Measurements from ENCODE around the gene F2. TPM values are rescaled to one million over a fixed set of nuclear protein-coding genes. Genes with fewer than 3 reads are reported as not detected.

Gene F2
- total and polyA plus RNA-seq, 2 donors (not counting 1 experiment from before 2014, with no cell fraction given): not detected

- no peak overlapping the region for H3K4me2 ChIP-seq (ENCODE audit: extremely low read depth, insufficient read depth, low read length)
- TF ChIP-seq EZH2 (IDR thresholded peaks at IDR 0.05; ENCODE audit: low read length, missing control alignments) (no peak), CTCF (conservative IDR thresholded peaks at IDR 0.05 in 1 of 2, IDR thresholded peaks at IDR 0.05 in 1 of 2; ENCODE audit: low read depth in 1 of 2, low read length in 2 of 2) (no peak)
- H3K79me2 ChIP-seq (ENCODE audit: control insufficient read depth, insufficient read depth, low read length): peaks cover 26% of the 10 kb centered on the region
- H3K36me3 ChIP-seq (ENCODE audit: control insufficient read depth, insufficient read depth, low read length): peaks cover 24% of the 10 kb centered on the region
- no peaks in the 10 kb centered on the region for H3K27me3 ChIP-seq (ENCODE audit: control insufficient read depth, insufficient read depth, low read length)
- H3K4me3 ChIP-seq (replicated peaks in 1 of 4; ENCODE audit: control extremely low read depth in 1 of 4, insufficient read depth in 1 of 4, low read depth in 3 of 4, low read length in 4 of 4): no peak overlapping the region
- H4K20me1 ChIP-seq (ENCODE audit: control insufficient read depth, extremely low read depth, insufficient read depth, low read length): no peaks in the 10 kb centered on the region
- no peak for DNase-seq (ENCODE audit: low read depth in 2 of 2)
- H2AFZ ChIP-seq (ENCODE audit: low read length): no peak overlapping the region
- H3K9me3 ChIP-seq (ENCODE audit: control insufficient read depth, insufficient read depth, low read depth, low read length): no peaks in the 10 kb centered on the region
- H3K4me1 ChIP-seq (ENCODE audit: control insufficient read depth, extremely low read depth, insufficient read depth, low read length): peaks cover 12% of the 10 kb centered on the region
- H3K9ac ChIP-seq (ENCODE audit: insufficient read depth, low read length): no peak overlapping the region
- no peak overlapping the region for H3K27ac ChIP-seq (ENCODE audit: insufficient read depth, low read length)
These were observed 24.4 kb upstream of the F2 start for GRCh38 chr11:46694607-46695006.

DNA sequence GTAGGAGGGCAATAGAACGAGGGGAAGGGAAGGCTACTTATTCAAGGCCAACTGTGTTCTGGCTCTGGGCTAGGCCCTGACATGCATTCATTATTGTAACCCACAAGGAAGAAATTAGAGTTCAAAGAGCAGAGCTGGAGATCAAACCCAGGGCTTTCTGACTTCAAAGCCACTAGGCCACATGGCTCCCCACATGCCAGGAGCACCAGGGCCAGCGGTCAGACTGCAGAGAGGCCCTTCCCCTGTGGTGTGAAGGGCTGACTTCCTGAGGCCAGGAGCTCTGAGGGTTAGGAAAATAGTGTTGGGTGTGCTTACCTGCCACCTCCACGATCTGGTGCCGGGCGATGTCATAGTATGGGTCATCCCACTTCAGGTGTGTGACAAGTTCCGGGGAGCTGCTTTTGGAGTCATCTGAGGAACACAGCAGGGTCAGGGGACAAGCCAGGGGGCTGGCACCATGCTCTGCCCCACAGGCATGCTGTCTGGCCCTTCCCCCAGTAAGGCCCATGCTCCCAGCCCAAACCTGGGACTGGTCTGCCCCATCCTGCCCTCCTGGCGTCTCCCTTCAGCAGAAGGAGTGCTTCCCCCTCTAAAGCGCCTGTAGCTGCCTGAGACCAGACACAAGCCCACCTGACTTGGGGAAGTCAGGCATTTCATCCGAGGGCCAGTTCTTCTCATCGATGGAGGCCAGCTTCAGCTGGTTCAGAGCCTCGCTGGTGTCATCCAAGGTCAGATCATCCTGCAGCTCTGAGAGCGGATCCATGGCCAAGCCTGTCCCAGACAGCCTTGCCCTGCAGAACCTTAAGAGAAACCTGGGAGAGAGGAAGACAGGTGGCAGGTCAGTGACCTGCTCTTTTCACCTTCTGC lies 23.4 kb upstream of the F2 start:
- Histone ChIP-seq H3K9ac (ENCODE audit: insufficient read depth, low read length) (no peak overlapping the region), H4K20me1 (ENCODE audit: control insufficient read depth, extremely low read depth, insufficient read depth, low read length) (no peaks in the 10 kb centered on the region), H3K4me2 (ENCODE audit: extremely low read depth, insufficient read depth, low read length) (no peak overlapping the region), H3K36me3 (ENCODE audit: control insufficient read depth, insufficient read depth, low read length) (peaks cover 24% of the 10 kb centered on the region), H2AFZ (ENCODE audit: low read length) (no peak overlapping the region), H3K79me2 (ENCODE audit: control insufficient read depth, insufficient read depth, low read length) (peaks cover 30% of the 10 kb centered on the region), H3K9me3 (ENCODE audit: control insufficient read depth, insufficient read depth, low read depth, low read length) (no peaks in the 10 kb centered on the region), H3K4me1 (ENCODE audit: control insufficient read depth, extremely low read depth, insufficient read depth, low read length) (peaks cover 12% of the 10 kb centered on the region), H3K27me3 (ENCODE audit: control insufficient read depth, insufficient read depth, low read length) (no peaks in the 10 kb centered on the region), H3K4me3 (replicated peaks in 1 of 4; ENCODE audit: control extremely low read depth in 1 of 4, insufficient read depth in 1 of 4, low read depth in 3 of 4, low read length in 4 of 4) (no peak overlapping the region), H3K27ac (ENCODE audit: insufficient read depth, low read length) (no peak overlapping the region)
- DNase-seq (ENCODE audit: low read depth in 2 of 2): no peak
- TF ChIP-seq CTCF (conservative IDR thresholded peaks at IDR 0.05 in 1 of 2, IDR thresholded peaks at IDR 0.05 in 1 of 2; ENCODE audit: low read depth in 1 of 2, low read length in 2 of 2): no peak
- no peak for TF ChIP-seq EZH2 (IDR thresholded peaks at IDR 0.05; ENCODE audit: low read length, missing control alignments)

GRCh38 chr11:46696212-46696558 lies 22.8 kb upstream of the F2 start:
- H3K4me2 ChIP-seq (ENCODE audit: extremely low read depth, insufficient read depth, low read length): no peak overlapping the region
- H3K9ac ChIP-seq (ENCODE audit: insufficient read depth, low read length): no peak overlapping the region
- no peak overlapping the region for H3K4me3 ChIP-seq (replicated peaks in 1 of 4; ENCODE audit: control extremely low read depth in 1 of 4, insufficient read depth in 1 of 4, low read depth in 3 of 4, low read length in 4 of 4)
- H3K79me2 ChIP-seq (ENCODE audit: control insufficient read depth, insufficient read depth, low read length): peaks cover 33% of the 10 kb centered on the region
- no peak for DNase-seq (ENCODE audit: low read depth in 2 of 2)
- no peaks in the 10 kb centered on the region for H4K20me1 ChIP-seq (ENCODE audit: control insufficient read depth, extremely low read depth, insufficient read depth, low read length)
- peaks cover 12% of the 10 kb centered on the region for H3K4me1 ChIP-seq (ENCODE audit: control insufficient read depth, extremely low read depth, insufficient read depth, low read length)
- peaks cover 24% of the 10 kb centered on the region for H3K36me3 ChIP-seq (ENCODE audit: control insufficient read depth, insufficient read depth, low read length)
- no peaks in the 10 kb centered on the region for H3K27me3 ChIP-seq (ENCODE audit: control insufficient read depth, insufficient read depth, low read length)
- H3K9me3 ChIP-seq (ENCODE audit: control insufficient read depth, insufficient read depth, low read depth, low read length): no peaks in the 10 kb centered on the region
- no peak overlapping the region for H2AFZ ChIP-seq (ENCODE audit: low read length)
- no peak overlapping the region for H3K27ac ChIP-seq (ENCODE audit: insufficient read depth, low read length)
- TF ChIP-seq CTCF (conservative IDR thresholded peaks at IDR 0.05 in 1 of 2, IDR thresholded peaks at IDR 0.05 in 1 of 2; ENCODE audit: low read depth in 1 of 2, low read length in 2 of 2): no peak
- TF ChIP-seq EZH2 (IDR thresholded peaks at IDR 0.05; ENCODE audit: low read length, missing control alignments): no peak

All from fibroblast of lung (primary cell).